CD4-positive, alpha-beta memory T cell (primary cell): ENCODE results near the gene UBQLN4. TPM values are rescaled to one million over a fixed set of nuclear protein-coding genes. Genes with fewer than 3 reads are reported as not detected.

Experiments
- CTCF ChIA-PET: fragments of 350-600 bp; sonication (Branson Sonifier 250); formaldehyde crosslinking; loops from one replicate; lab custom pipeline; 2021; ENCODE audit warnings: inconsistent platforms; ENCODE audit not compliant: partially characterized antibody; lab: Charles Lee
- POLR2A ChIA-PET: fragments of 350-600 bp; sonication (Branson Sonifier 250); formaldehyde crosslinking; loops from one replicate; lab custom pipeline; 2021; ENCODE audit not compliant: partially characterized antibody; lab: Charles Lee
- DNase-seq, 5 donors: peaks; one replicate each; pipeline versions ENCODE4 v3.0.0 to v3.0.0-alpha.2; 2020 to 2022; ENCODE audit warnings: mixed read lengths in 1 of 5
- H3K27ac ChIP-seq: one replicate; pipeline ENCODE4 v1.7.0; 2013; ENCODE audit warnings: low read depth, low read length
- H3K27me3 ChIP-seq: 2 replicates; pipeline ENCODE4 v1.7.0; 2013; ENCODE audit warnings: mild to moderate bottlenecking, low read length, moderate library complexity; ENCODE audit not compliant: insufficient read depth
- H3K36me3 ChIP-seq: 2 replicates; pipeline ENCODE4 v1.7.0; 2013; ENCODE audit warnings: mild to moderate bottlenecking, low read length, moderate library complexity; ENCODE audit not compliant: insufficient read depth
- H3K4me1 ChIP-seq: 2 replicates; pipeline ENCODE4 v1.7.0; 2013; ENCODE audit warnings: mild to moderate bottlenecking, low read length, moderate library complexity; ENCODE audit not compliant: insufficient read depth
- H3K4me3 ChIP-seq, 2 donors: one replicate each; pipeline ENCODE4 v1.7.0; 2013; ENCODE audit warnings: low read length in 2 of 2, mild to moderate bottlenecking in 1 of 2
- H3K9me3 ChIP-seq, 2 donors: one replicate each; pipeline ENCODE4 v1.7.0; 2013; ENCODE audit warnings: low read length in 2 of 2, control low read depth in 1 of 2; ENCODE audit not compliant: control insufficient read depth in 1 of 2
- H3K27ac Mint-ChIP-seq, 7 donors: one replicate each; pipeline ENCODE4 v1.8.0; 2020 to 2021; ENCODE audit warnings: mixed read lengths in 7 of 7, mild to moderate bottlenecking in 6 of 7, inconsistent platforms in 3 of 7, moderate library complexity in 3 of 7
- H3K27me3 Mint-ChIP-seq, 2 donors: one replicate each; pipeline ENCODE4 v1.8.0; 2020 to 2021; ENCODE audit warnings: mixed read lengths in 2 of 2
- H3K36me3 Mint-ChIP-seq, 2 donors: one replicate each; pipeline ENCODE4 v1.8.0; 2020 to 2021; ENCODE audit warnings: mixed read lengths in 2 of 2, inconsistent platforms in 1 of 2, mild to moderate bottlenecking in 1 of 2
- H3K4me1 Mint-ChIP-seq, 4 donors: one replicate each; pipeline ENCODE4 v1.8.0; 2020 to 2021; ENCODE audit warnings: mixed read lengths in 4 of 4, mild to moderate bottlenecking in 1 of 4
- H3K4me3 Mint-ChIP-seq, 8 donors: one replicate each; pipeline ENCODE4 v1.8.0; 2020 to 2021; ENCODE audit warnings: mixed read lengths in 8 of 8, mild to moderate bottlenecking in 7 of 8, moderate library complexity in 6 of 8, inconsistent platforms in 3 of 8
- H3K9me3 Mint-ChIP-seq, 8 donors: one replicate each; pipeline ENCODE4 v1.8.0; 2020 to 2021; ENCODE audit warnings: mixed read lengths in 8 of 8, mild to moderate bottlenecking in 5 of 8, inconsistent platforms in 3 of 8, moderate library complexity in 1 of 8
- intact Hi-C: fragments of 100-400 bp; cut with micrococcal nuclease; formaldehyde crosslinking; loops from one replicate; pipeline ENCODE4 v1.15.1; 2023
- polyA plus RNA-seq, 2 donors: library from polyadenylated mRNA; unstranded; fragments of 300-500 nt; fragmentation: Illumina TruSeq; gene quantifications; one replicate each; pipeline ENCODE4 v1.2.3, GENCODE V29; 2021
- total RNA-seq, 2 experiments: library from RNA; stranded (reverse); gene quantifications; one replicate each; pipeline ENCODE4 v1.2.3, GENCODE V29; 2021

UBQLN4 gene
- total and polyA plus RNA-seq, 4 experiments from 2014 or later, result 8.9 to 39.5 (median 25.3) TPM

GRCh38 chr1:156081917-156082308 is 28.3 kb upstream of the UBQLN4 start:
- peaks cover 19% of the 10 kb centered on the region for H3K4me1 ChIP-seq
- Mint-ChIP-seq H3K4me1 (peaks cover 5 to 15% (median 9%) of the 10 kb centered on the region in 4 donors), H3K27ac (no peak overlapping the region), H3K36me3 (no peaks in the 10 kb centered on the region), H3K4me3 (peak overlapping the region; percentile 64 to 86 (median 82)), H3K9me3 (no peaks in the 10 kb centered on the region), H3K27me3 (peaks cover 10 to 20% of the 10 kb centered on the region in 2 donors)
- peak overlapping the region; percentile 68 to 81 for H3K4me3 ChIP-seq
- CTCF ChIA-PET, result interaction anchor here (3.0 kb wide), 1 partner anchor 144 kb away, joined by 8 read pairs; no protein-coding TSS in a partner anchor
- intact Hi-C loops, result loop anchor here (1.0 to 2.0 kb wide), 2 partner anchors 28 to 131 kb away; partner anchors contain the start of genes LAMTOR2 and PMF1
- no peak overlapping the region for H3K27ac ChIP-seq
- no peaks in the 10 kb centered on the region for H3K9me3 ChIP-seq
- POLR2A ChIA-PET, result interaction anchor here (0.7 kb wide), 1 partner anchor 131 kb away, joined by 3 read pairs; the partner anchor contains the start of gene PMF1
- no peak for DNase-seq
- no peaks in the 10 kb centered on the region for H3K36me3 ChIP-seq
- H3K27me3 ChIP-seq, result peaks cover 10% of the 10 kb centered on the region

- Histone ChIP-seq H3K9me3 (no peaks in the 10 kb centered on the region), H3K27ac (no peak overlapping the region), H3K4me3 (peak overlapping the region in 1 of 2 donors; percentile 81), H3K36me3 (no peaks in the 10 kb centered on the region), H3K27me3 (peaks cover 10% of the 10 kb centered on the region), H3K4me1 (peaks cover 19% of the 10 kb centered on the region)
- CTCF ChIA-PET, result interaction anchor here (3.0 kb wide), 1 partner anchor 144 kb away, joined by 8 read pairs; no protein-coding TSS in a partner anchor
- Mint-ChIP-seq H3K4me1 (peaks cover 5 to 15% (median 9%) of the 10 kb centered on the region in 4 donors), H3K4me3 (peak overlapping the region; percentile 53 to 86 (median 77)), H3K36me3 (no peaks in the 10 kb centered on the region), H3K27ac (no peak overlapping the region), H3K27me3 (peaks cover 10 to 20% of the 10 kb centered on the region in 2 donors), H3K9me3 (no peaks in the 10 kb centered on the region)
- DNase-seq, result no peak
- intact Hi-C loops, result no loop called here
- POLR2A ChIA-PET, result no interaction called here
Observed at GRCh38 chr1:156081180-156081916, 27.8 kb upstream of the UBQLN4 start.

- H3K4me3 ChIP-seq, result no peak overlapping the region
- DNase-seq, result no peak
- H3K4me1 ChIP-seq, result peaks cover 19% of the 10 kb centered on the region
- H3K9me3 ChIP-seq, result no peaks in the 10 kb centered on the region
- no peaks in the 10 kb centered on the region for H3K36me3 Mint-ChIP-seq
- no peaks in the 10 kb centered on the region for H3K9me3 Mint-ChIP-seq
- ChIA-PET CTCF (no interaction called here), POLR2A (no interaction called here)
- peak overlapping the region in 4 of 8 donors; percentile 20 to 68 (median 24) for H3K4me3 Mint-ChIP-seq
- H3K4me1 Mint-ChIP-seq, result peaks cover 5 to 15% (median 9%) of the 10 kb centered on the region in 4 donors
- H3K27me3 Mint-ChIP-seq, result peaks cover 10 to 16% of the 10 kb centered on the region in 2 donors
- intact Hi-C loops, result no loop called here
- peaks cover 10% of the 10 kb centered on the region for H3K27me3 ChIP-seq
- no peak overlapping the region for H3K27ac Mint-ChIP-seq
- no peak overlapping the region for H3K27ac ChIP-seq
- H3K36me3 ChIP-seq, result no peaks in the 10 kb centered on the region
Observed at GRCh38 chr1:156080863-156081179, 27.2 kb upstream of the UBQLN4 start.

GRCh38 chr1:156080241-156080862 is 26.8 kb upstream of the UBQLN4 start:
- H3K9me3 Mint-ChIP-seq, result no peaks in the 10 kb centered on the region
- peak overlapping the region in 1 of 8 donors; percentile 68 for H3K4me3 Mint-ChIP-seq
- H3K4me1 ChIP-seq, result peaks cover 19% of the 10 kb centered on the region
- H3K27me3 ChIP-seq, result peaks cover 10% of the 10 kb centered on the region
- no peak overlapping the region for H3K27ac Mint-ChIP-seq
- H3K4me3 ChIP-seq, result no peak overlapping the region
- CTCF ChIA-PET, result interaction anchor here (0.8 kb wide), 1 partner anchor 10 kb away, joined by 3 read pairs; no protein-coding TSS in a partner anchor
- H3K36me3 ChIP-seq, result no peaks in the 10 kb centered on the region
- H3K27me3 Mint-ChIP-seq, result peaks cover 10 to 15% of the 10 kb centered on the region in 2 donors
- intact Hi-C loops, result no loop called here
- no peak for DNase-seq
- peaks cover 5 to 15% (median 9%) of the 10 kb centered on the region in 4 donors for H3K4me1 Mint-ChIP-seq
- no peaks in the 10 kb centered on the region for H3K36me3 Mint-ChIP-seq
- POLR2A ChIA-PET, result no interaction called here
- no peaks in the 10 kb centered on the region for H3K9me3 ChIP-seq
- H3K27ac ChIP-seq, result no peak overlapping the region

- Mint-ChIP-seq H3K27ac (no peak overlapping the region), H3K27me3 (peaks cover 10 to 13% of the 10 kb centered on the region in 2 donors), H3K4me3 (peak overlapping the region in 4 of 8 donors; percentile 14 to 77 (median 47)), H3K9me3 (no peaks in the 10 kb centered on the region), H3K36me3 (no peaks in the 10 kb centered on the region), H3K4me1 (peaks cover 6 to 15% (median 9%) of the 10 kb centered on the region in 4 donors)
- no peak overlapping the region for H3K4me3 ChIP-seq
- H3K9me3 ChIP-seq, result no peaks in the 10 kb centered on the region
- peaks cover 19% of the 10 kb centered on the region for H3K4me1 ChIP-seq
- ChIA-PET POLR2A (no interaction called here), CTCF (interaction anchor here (0.8 kb wide), 2 partner anchors 8 to 11 kb away, joined by 3 read pairs; no protein-coding TSS in a partner anchor)
- H3K36me3 ChIP-seq, result no peaks in the 10 kb centered on the region
- peaks cover 10% of the 10 kb centered on the region for H3K27me3 ChIP-seq
- no peak for DNase-seq
- intact Hi-C loops, result no loop called here
- no peak overlapping the region for H3K27ac ChIP-seq
Observed at GRCh38 chr1:156079762-156080161, 26.2 kb upstream of the UBQLN4 start.

- Mint-ChIP-seq H3K27ac (peak overlapping the region in 2 of 7 donors; percentile 35 to 55), H3K9me3 (no peaks in the 10 kb centered on the region), H3K27me3 (peaks cover 9 to 10% of the 10 kb centered on the region in 2 donors), H3K4me3 (peak overlapping the region in 1 of 8 donors; percentile 67), H3K36me3 (no peaks in the 10 kb centered on the region), H3K4me1 (peaks cover 6 to 13% (median 7%) of the 10 kb centered on the region in 4 donors)
- Histone ChIP-seq H3K27ac (no peak overlapping the region), H3K36me3 (no peaks in the 10 kb centered on the region), H3K4me1 (peaks cover 19% of the 10 kb centered on the region), H3K27me3 (peaks cover 7% of the 10 kb centered on the region), H3K4me3 (no peak overlapping the region), H3K9me3 (no peaks in the 10 kb centered on the region)
- CTCF ChIA-PET, result interaction anchor here (0.8 to 1.4 kb wide), 3 partner anchors 9 to 12 kb away, joined by 3 to 4 read pairs (median 4); no protein-coding TSS in a partner anchor
- DNase-seq, result no peak
- POLR2A ChIA-PET, result no interaction called here
- intact Hi-C loops, result no loop called here
Observed at GRCh38 chr1:156078728-156079127, 25.1 kb upstream of the UBQLN4 start.

- Histone ChIP-seq H3K4me3 (no peak overlapping the region), H3K36me3 (no peaks in the 10 kb centered on the region), H3K27ac (no peak overlapping the region), H3K27me3 (no peaks in the 10 kb centered on the region), H3K9me3 (no peaks in the 10 kb centered on the region), H3K4me1 (peaks cover 10% of the 10 kb centered on the region)
- Mint-ChIP-seq H3K4me1 (peaks cover 0 to 5% (median 2%) of the 10 kb centered on the region in 4 donors), H3K4me3 (no peak overlapping the region), H3K27ac (no peak overlapping the region), H3K9me3 (no peaks in the 10 kb centered on the region), H3K27me3 (peaks cover 3 to 6% of the 10 kb centered on the region in 2 donors), H3K36me3 (no peaks in the 10 kb centered on the region)
- intact Hi-C loops, result no loop called here
- POLR2A ChIA-PET, result no interaction called here
- CTCF ChIA-PET, result no interaction called here
- no peak for DNase-seq
Observed at GRCh38 chr1:156077430-156077760, 23.8 kb upstream of the UBQLN4 start.
